HEK293T (cell line): Measurements from ENCODE around the gene RAB11A.

Experiments used
- CTCF ChIA-PET: fragments of 350-600 bp; formaldehyde crosslinking; extraction: SDS; loops from one replicate; lab custom pipeline; 2021; ENCODE audit warnings: antibody characterized with exemption, inconsistent platforms; lab: Yijun Ruan, JAX
- POLR2A ChIA-PET: fragments of 350-600 bp; formaldehyde crosslinking; extraction: SDS; loops from one replicate; lab custom pipeline; 2020; ENCODE audit warnings: antibody characterized with exemption, inconsistent platforms; lab: Yijun Ruan, JAX
- DNase-seq: peaks from one replicate; pipeline ENCODE4 v3.0.0; 2012; ENCODE audit warnings: mixed read lengths; ENCODE audit errors: extremely low spot score
- ARNT ChIP-seq: fragments of 450-650 bp; IDR thresholded peaks from 2 replicates; pipeline ENCODE4 v1.6.1; 2017; ENCODE audit warnings: mild to moderate bottlenecking
- BHLHE40 ChIP-seq: fragments of 450-650 bp; IDR thresholded peaks from 2 replicates; pipeline ENCODE4 v1.6.1; 2016; ENCODE audit warnings: mild to moderate bottlenecking, moderate library complexity, borderline replicate concordance
- CTBP1 ChIP-seq: fragments of 450-650 bp; IDR thresholded peaks from 2 replicates; pipeline ENCODE4 v1.6.1; 2016; ENCODE audit warnings: borderline replicate concordance
- ELF4 ChIP-seq: fragments of 450-650 bp; IDR thresholded peaks from 2 replicates; pipeline ENCODE4 v1.6.1; 2017; ENCODE audit warnings: antibody characterized with exemption
- FOXA1 ChIP-seq: fragments of 450-650 bp; IDR thresholded peaks from 2 replicates; pipeline ENCODE4 v1.6.1; 2016; ENCODE audit warnings: mild to moderate bottlenecking
- FOXK2 ChIP-seq: fragments of 450-650 bp; IDR thresholded peaks from 2 replicates; pipeline ENCODE4 v1.6.1; 2016; ENCODE audit warnings: mild to moderate bottlenecking
- FOXM1 ChIP-seq: fragments of 450-650 bp; IDR thresholded peaks from 2 replicates; pipeline ENCODE4 v1.6.1; 2017; ENCODE audit warnings: mild to moderate bottlenecking, borderline replicate concordance
- HDGF ChIP-seq: fragments of 450-650 bp; IDR thresholded peaks from 2 replicates; pipeline ENCODE4 v1.6.1; 2017; ENCODE audit warnings: antibody characterized with exemption, borderline replicate concordance
- L3MBTL2 ChIP-seq: fragments of 450-650 bp; conservative IDR thresholded peaks from 2 replicates; pipeline ENCODE4 v1.6.1; 2016; ENCODE audit warnings: mild to moderate bottlenecking
- LEF1 ChIP-seq: fragments of 450-650 bp; IDR thresholded peaks from 2 replicates; pipeline ENCODE4 v1.6.1; 2017; ENCODE audit warnings: mild to moderate bottlenecking, borderline replicate concordance
- NFRKB ChIP-seq: fragments of 450-650 bp; IDR thresholded peaks from 2 replicates; pipeline ENCODE4 v1.6.1; 2016; ENCODE audit warnings: mild to moderate bottlenecking, moderate library complexity
- PKNOX1 ChIP-seq: fragments of 450-650 bp; IDR thresholded peaks from 2 replicates; pipeline ENCODE4 v1.6.1; 2016
- SP1 ChIP-seq: fragments of 450-650 bp; IDR thresholded peaks from 2 replicates; pipeline ENCODE4 v1.6.1; 2017
- SUZ12 ChIP-seq: fragments of 450-650 bp; IDR thresholded peaks from 2 replicates; pipeline ENCODE4 v1.6.1; 2016; ENCODE audit warnings: mild to moderate bottlenecking
- TARDBP ChIP-seq: fragments of 450-650 bp; IDR thresholded peaks from 2 replicates; pipeline ENCODE4 v1.6.1; 2016
- ZNF384 ChIP-seq: fragments of 450-650 bp; IDR thresholded peaks from 2 replicates; pipeline ENCODE4 v1.6.1; 2016

RAB11A gene

GRCh38 chr15:65877749-65878148, 8.5 kb downstream of the RAB11A start:
- no peak for TF ChIP-seq ARNT
- no peak for TF ChIP-seq FOXK2
- TF ChIP-seq L3MBTL2: no peak
- no peak for TF ChIP-seq SP1
- TF ChIP-seq SUZ12: no peak
- TF ChIP-seq NFRKB: no peak
- TF ChIP-seq TARDBP: no peak
- TF ChIP-seq CTBP1: no peak
- no peak for TF ChIP-seq ZNF384
- no peak for TF ChIP-seq LEF1
- no peak for TF ChIP-seq FOXM1
- no peak for TF ChIP-seq HDGF
- no peak for TF ChIP-seq FOXA1
- no peak for TF ChIP-seq BHLHE40
- no peak for TF ChIP-seq ELF4
- TF ChIP-seq PKNOX1: no peak
- CTCF ChIA-PET: no interaction called here
- POLR2A ChIA-PET: interaction anchor here (1.4 kb wide), 1 partner anchor 8 kb away, joined by 6 read pairs; the partner anchor contains the start of gene RAB11A
- DNase-seq: no peak

GRCh38 chr15:65881766-65882434, 12.6 kb downstream of the RAB11A start:
- POLR2A ChIA-PET: interaction anchor here (2.3 kb wide), 1 partner anchor 12 kb away, joined by 22 read pairs; the partner anchor contains the start of gene RAB11A
- DNase-seq: no peak
- CTCF ChIA-PET: interaction anchor here (0.7 to 1.2 kb wide), 3 partner anchors 12 to 25 kb away, joined by 3 to 4 read pairs (median 4); partner anchors contain the start of gene RAB11A
- TF ChIP-seq PKNOX1 (no peak), HDGF (no peak), NFRKB (no peak), ARNT (no peak), BHLHE40 (no peak), LEF1 (no peak), ZNF384 (no peak), TARDBP (no peak), SP1 (no peak), SUZ12 (no peak), ELF4 (no peak), FOXA1 (no peak)

GRCh38 chr15:65883571-65883970, 14.3 kb downstream of the RAB11A start:
- TF ChIP-seq ARNT (no peak), NFRKB (no peak), ELF4 (no peak), TARDBP (no peak), FOXA1 (no peak), L3MBTL2 (no peak), CTBP1 (no peak)

GRCh38 chr15:65884511-65884910, 15.2 kb downstream of the RAB11A start:
- CTCF ChIA-PET: interaction anchor here (0.6 kb wide), 1 partner anchor 9 kb away, joined by 3 read pairs; no protein-coding TSS in a partner anchor
- POLR2A ChIA-PET: no interaction called here

More at GRCh38 chr15:65883571-65883970, 14.3 kb downstream of the RAB11A start:
- no peak for DNase-seq
- POLR2A ChIA-PET: no interaction called here
- CTCF ChIA-PET: interaction anchor here (0.6 kb wide), 1 partner anchor 33 kb away, joined by 3 read pairs; no protein-coding TSS in a partner anchor

GRCh38 chr15:65885668-65886218, 16.5 kb downstream of the RAB11A start:
- ChIA-PET POLR2A (no interaction called here), CTCF (no interaction called here)
- DNase-seq: no peak
- TF ChIP-seq FOXA1 (no peak), SP1 (no peak), LEF1 (no peak), ZNF384 (no peak), PKNOX1 (no peak)

More at GRCh38 chr15:65884511-65884910, 15.2 kb downstream of the RAB11A start:
- TF ChIP-seq PKNOX1 (peak; percentile 61), ZNF384 (peak; percentile 55; the same call in 1 of the 2 replicates), SUZ12 (no peak)
- no peak for DNase-seq

GRCh38 chr15:65887565-65887964, 18.3 kb downstream of the RAB11A start:
- TF ChIP-seq BHLHE40 (no peak), FOXK2 (no peak), TARDBP (no peak), ARNT (no peak), SUZ12 (no peak), PKNOX1 (no peak), L3MBTL2 (no peak), ZNF384 (no peak), FOXA1 (no peak), SP1 (no peak), FOXM1 (no peak), CTBP1 (no peak), HDGF (no peak), ELF4 (no peak), LEF1 (no peak), NFRKB (no peak)
- ChIA-PET CTCF (no interaction called here), POLR2A (interaction anchor here (0.9 kb wide), 1 partner anchor 18 kb away, joined by 3 read pairs; the partner anchor contains the start of gene RAB11A)
- DNase-seq: no peak
